ENCODE data around the gene CTAG1B. TPM values are rescaled to one million over a fixed set of nuclear protein-coding genes. Genes with fewer than 3 reads are reported as not detected.
A peak's percentile ranks its signal among the peaks of the same experiment; 100 is the strongest.
"Not testable (repeated sequence)": the region's sequence is repeated elsewhere in the genome, so short reads cannot be mapped to it uniquely, and the experiment has no call there.

CTAG1B gene
- not detected for total RNA-seq

DNA sequence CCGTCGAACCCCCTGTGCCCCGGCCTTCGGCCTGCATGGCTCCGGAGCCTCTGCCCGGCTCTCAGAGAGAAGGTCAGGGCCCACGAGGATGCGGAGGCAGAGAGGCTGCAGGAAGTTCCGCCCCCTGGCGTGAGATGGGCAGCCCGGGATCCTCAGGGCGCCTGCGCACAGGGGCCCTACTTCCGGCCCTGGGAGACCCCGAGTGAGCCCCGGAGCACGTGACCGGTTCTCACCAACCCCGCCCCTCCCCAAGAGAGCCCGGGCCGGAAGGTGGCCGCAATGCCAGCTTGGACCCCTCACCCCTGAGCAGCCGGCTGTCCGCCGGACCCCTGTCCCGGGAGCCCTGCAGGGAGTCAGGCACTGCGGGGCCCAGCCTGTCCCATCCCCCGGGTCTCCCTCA lies at the start of gene CTAG1B:
Gene CTAG1B (minus strand): TSS at position 101 of the 400 bp plus-strand sequence. CDS start 64 bp downstream, at position 37.
- ATAC-seq (replicated peaks in 1 of 2); H3K27me3 Mint-ChIP-seq (ENCODE audit: low read depth): not testable (repeated sequence)

GRCh38 chrX:154661899-154662298 lies 42.8 kb upstream of the CTAG1B start:
- no peaks in the 10 kb centered on the region for H3K4me1 Mint-ChIP-seq (ENCODE audit: low read depth)
- H3K4me3 Mint-ChIP-seq, result no peak overlapping the region
- no peak for DNase-seq
- H3K9me3 Mint-ChIP-seq, result peaks cover 2 to 5% of the 10 kb centered on the region in 2 donors
- H3K27me3 Mint-ChIP-seq (ENCODE audit: low read depth), result no peaks in the 10 kb centered on the region
- H3K36me3 Mint-ChIP-seq (ENCODE audit: insufficient read depth in 2 of 2), result peaks cover 0 to 4% of the 10 kb centered on the region in 2 donors
- no peak for ATAC-seq (replicated peaks in 1 of 2)
- no peak overlapping the region for H3K27ac Mint-ChIP-seq

More for the DNA sequence above, at the start of gene CTAG1B:
- not testable (repeated sequence) for H3K4me1 Mint-ChIP-seq (ENCODE audit: low read depth); H3K27ac Mint-ChIP-seq; H3K9me3 Mint-ChIP-seq; H3K36me3 Mint-ChIP-seq (ENCODE audit: insufficient read depth in 2 of 2); H3K4me3 Mint-ChIP-seq; DNase-seq

DNA sequence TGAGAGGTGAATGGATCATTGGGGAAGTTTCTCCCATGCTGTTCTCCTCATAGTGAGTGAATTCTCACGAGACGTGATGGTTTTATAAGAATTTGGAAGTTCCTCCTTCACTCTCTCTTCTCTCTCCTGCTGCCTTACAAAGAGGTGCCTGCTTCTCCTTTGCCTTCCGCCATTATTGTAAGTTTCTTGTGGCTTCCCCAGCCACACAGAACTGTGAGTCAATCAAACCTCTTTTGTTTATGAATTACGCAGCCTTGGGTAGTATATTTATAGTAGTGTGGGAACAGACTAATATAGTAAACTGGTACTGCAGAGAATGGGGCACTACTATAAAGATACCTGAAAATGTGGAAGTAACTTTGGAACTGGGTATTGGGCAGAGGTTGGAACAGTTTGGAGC lies 42.1 kb upstream of the CTAG1B start:
- H3K4me1 Mint-ChIP-seq (ENCODE audit: low read depth), result no peaks in the 10 kb centered on the region
- H3K27ac Mint-ChIP-seq, result no peak overlapping the region
- ATAC-seq (replicated peaks in 1 of 2), result no peak

DNA sequence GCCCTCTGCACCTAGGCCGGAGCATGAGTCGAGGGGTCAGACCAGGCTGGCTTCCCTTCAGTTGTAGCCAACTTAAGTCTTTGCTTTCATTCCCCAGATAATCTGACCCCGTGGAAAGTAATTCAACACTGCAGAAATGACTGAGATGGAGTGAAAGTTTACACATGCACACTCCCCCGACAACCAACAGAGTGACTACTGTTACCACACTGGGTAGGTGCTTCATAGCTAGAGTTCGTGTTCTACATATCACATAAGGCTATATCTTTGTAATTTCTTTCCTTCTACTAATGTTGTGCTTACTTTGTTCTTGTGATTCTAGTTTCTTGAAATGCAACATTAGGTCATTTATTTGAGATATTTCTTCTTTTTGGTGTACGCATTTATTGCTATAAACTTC lies 41.5 kb upstream of the CTAG1B start:
- Mint-ChIP-seq H3K36me3 (ENCODE audit: insufficient read depth in 2 of 2) (peaks cover 0 to 2% of the 10 kb centered on the region in 2 donors), H3K27ac (no peak overlapping the region), H3K9me3 (peaks cover 2 to 3% of the 10 kb centered on the region in 2 donors), H3K27me3 (ENCODE audit: low read depth) (no peaks in the 10 kb centered on the region), H3K4me1 (ENCODE audit: low read depth) (no peaks in the 10 kb centered on the region), H3K4me3 (no peak overlapping the region)
- ATAC-seq (replicated peaks in 1 of 2) (peak; percentile 77 to 98), DNase-seq (peak in 1 of 2 donors; percentile 3)

More for the DNA sequence above, 42.1 kb upstream of the CTAG1B start:
- Mint-ChIP-seq H3K4me3 (no peak overlapping the region), H3K27me3 (ENCODE audit: low read depth) (no peaks in the 10 kb centered on the region), H3K9me3 (peaks cover 2 to 5% of the 10 kb centered on the region in 2 donors), H3K36me3 (ENCODE audit: insufficient read depth in 2 of 2) (peaks cover 0 to 4% of the 10 kb centered on the region in 2 donors)
- no peak for DNase-seq

- DNase-seq (no peak), ATAC-seq (replicated peaks in 1 of 2) (no peak)
- Mint-ChIP-seq H3K4me3 (no peak overlapping the region), H3K9me3 (peaks cover 2 to 3% of the 10 kb centered on the region in 2 donors), H3K4me1 (ENCODE audit: low read depth) (no peaks in the 10 kb centered on the region), H3K36me3 (ENCODE audit: insufficient read depth in 2 of 2) (peaks cover 0 to 2% of the 10 kb centered on the region in 2 donors), H3K27ac (no peak overlapping the region), H3K27me3 (ENCODE audit: low read depth) (no peaks in the 10 kb centered on the region)
These were observed 39.9 kb upstream of the CTAG1B start for GRCh38 chrX:154658957-154659356.

- Mint-ChIP-seq H3K4me3 (no peak overlapping the region), H3K27me3 (ENCODE audit: low read depth) (no peaks in the 10 kb centered on the region), H3K4me1 (ENCODE audit: low read depth) (no peaks in the 10 kb centered on the region), H3K36me3 (ENCODE audit: insufficient read depth in 2 of 2) (peaks cover 0 to 2% of the 10 kb centered on the region in 2 donors), H3K27ac (no peak overlapping the region), H3K9me3 (peaks cover 0 to 3% of the 10 kb centered on the region in 2 donors)
- no peak for DNase-seq
- ATAC-seq (replicated peaks in 1 of 2), result no peak
These were observed 39.1 kb upstream of the CTAG1B start for GRCh38 chrX:154658187-154658586.

DNA sequence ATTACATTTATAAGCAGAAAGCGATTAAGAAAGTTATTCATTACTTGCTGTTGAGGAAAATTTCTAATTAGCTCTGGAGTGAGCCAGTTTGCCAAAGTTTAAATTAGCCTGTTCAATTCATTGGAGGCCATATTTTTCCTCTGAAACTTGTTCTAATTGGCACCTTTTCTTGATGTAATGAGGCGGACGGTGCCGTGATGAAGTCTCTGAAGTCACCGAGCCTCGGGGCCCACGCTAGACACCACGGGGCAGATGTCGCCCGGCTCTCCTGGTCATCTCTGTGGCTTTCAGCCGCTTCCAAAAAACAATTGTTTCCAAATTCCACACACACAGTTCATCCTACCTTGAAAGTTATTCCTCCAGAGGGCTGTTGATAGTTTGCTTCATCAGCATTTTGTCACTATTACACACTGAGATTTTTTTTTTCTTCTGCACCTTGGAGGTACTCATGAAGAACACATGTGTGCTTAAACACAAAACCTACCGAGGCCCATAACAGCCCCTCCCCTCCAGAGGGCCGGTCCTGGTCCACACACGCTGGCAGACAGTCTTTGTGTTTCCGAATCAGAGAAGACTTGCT lies 38.2 kb upstream of the CTAG1B start:
- DNase-seq (no peak), ATAC-seq (replicated peaks in 1 of 2) (no peak)
- Mint-ChIP-seq H3K27me3 (ENCODE audit: low read depth) (no peaks in the 10 kb centered on the region), H3K9me3 (peaks cover 0 to 3% of the 10 kb centered on the region in 2 donors), H3K27ac (no peak overlapping the region), H3K4me1 (ENCODE audit: low read depth) (no peaks in the 10 kb centered on the region), H3K36me3 (ENCODE audit: insufficient read depth in 2 of 2) (peaks cover 0 to 2% of the 10 kb centered on the region in 2 donors), H3K4me3 (no peak overlapping the region)

- Mint-ChIP-seq H3K4me1 (ENCODE audit: low read depth) (no peaks in the 10 kb centered on the region), H3K36me3 (ENCODE audit: insufficient read depth in 2 of 2) (no peaks in the 10 kb centered on the region), H3K9me3 (no peaks in the 10 kb centered on the region), H3K4me3 (no peak overlapping the region), H3K27ac (no peak overlapping the region), H3K27me3 (ENCODE audit: low read depth) (no peaks in the 10 kb centered on the region)
- DNase-seq (no peak), ATAC-seq (replicated peaks in 1 of 2) (no peak)
These were observed 36.7 kb upstream of the CTAG1B start for GRCh38 chrX:154655786-154656185.

- H3K4me1 Mint-ChIP-seq (ENCODE audit: low read depth), result no peaks in the 10 kb centered on the region
- H3K4me3 Mint-ChIP-seq, result no peak overlapping the region
- no peaks in the 10 kb centered on the region for H3K9me3 Mint-ChIP-seq
- ATAC-seq (replicated peaks in 1 of 2), result no peak
- no peak for DNase-seq
- no peaks in the 10 kb centered on the region for H3K36me3 Mint-ChIP-seq (ENCODE audit: insufficient read depth in 2 of 2)
- H3K27me3 Mint-ChIP-seq (ENCODE audit: low read depth), result no peaks in the 10 kb centered on the region
- H3K27ac Mint-ChIP-seq, result no peak overlapping the region
These were observed 36.3 kb upstream of the CTAG1B start for GRCh38 chrX:154655346-154655745.

DNA sequence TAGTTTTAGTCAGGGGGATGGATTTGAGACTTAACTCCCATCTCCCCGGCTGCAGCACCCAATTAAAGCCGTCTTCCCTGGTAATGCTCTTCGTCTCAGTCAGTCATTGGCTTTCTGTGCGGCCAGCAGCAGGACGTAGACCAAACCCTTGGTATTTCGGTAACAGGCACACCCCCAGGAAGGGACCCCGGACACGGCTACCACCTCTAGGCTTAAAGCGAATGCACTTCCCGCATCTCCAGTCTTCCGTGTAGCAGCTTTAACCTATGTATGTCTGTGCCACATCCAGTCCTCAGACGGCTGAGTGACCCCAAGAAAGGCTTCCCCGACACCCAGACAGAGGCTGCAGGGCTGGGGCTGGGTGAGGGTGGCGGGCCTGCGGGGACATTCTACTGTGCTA lies 35.8 kb upstream of the CTAG1B start:
- no peaks in the 10 kb centered on the region for H3K4me1 Mint-ChIP-seq (ENCODE audit: low read depth)
- H3K9me3 Mint-ChIP-seq, result no peaks in the 10 kb centered on the region
- H3K4me3 Mint-ChIP-seq, result no peak overlapping the region
- no peaks in the 10 kb centered on the region for H3K36me3 Mint-ChIP-seq (ENCODE audit: insufficient read depth in 2 of 2)
- no peak for DNase-seq
- no peaks in the 10 kb centered on the region for H3K27me3 Mint-ChIP-seq (ENCODE audit: low read depth)
- no peak for ATAC-seq (replicated peaks in 1 of 2)
- no peak overlapping the region for H3K27ac Mint-ChIP-seq

DNA sequence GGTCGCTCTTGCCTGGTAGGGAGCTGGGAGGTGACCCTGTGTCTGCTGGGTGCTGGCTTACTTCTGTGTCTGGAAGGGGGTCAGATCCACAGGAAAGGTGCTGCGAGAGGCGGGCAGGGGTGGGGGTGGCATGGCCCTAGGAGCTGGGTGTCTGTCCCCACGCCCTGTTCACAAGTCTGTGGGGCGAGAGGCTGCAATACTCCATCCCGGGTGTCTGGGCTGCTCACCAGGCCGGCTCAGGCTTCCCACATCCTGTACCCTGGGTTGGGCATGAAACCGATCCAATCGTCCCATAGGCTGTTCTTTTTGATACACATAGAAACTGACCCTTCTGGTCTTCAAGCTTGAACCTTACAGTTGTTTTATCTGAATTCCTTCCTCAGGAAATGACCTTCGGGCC lies 35.3 kb upstream of the CTAG1B start:
- DNase-seq, result no peak
- Mint-ChIP-seq H3K4me1 (ENCODE audit: low read depth) (no peaks in the 10 kb centered on the region), H3K27me3 (ENCODE audit: low read depth) (no peaks in the 10 kb centered on the region), H3K4me3 (no peak overlapping the region), H3K27ac (no peak overlapping the region), H3K36me3 (ENCODE audit: insufficient read depth in 2 of 2) (no peaks in the 10 kb centered on the region), H3K9me3 (no peaks in the 10 kb centered on the region)
- no peak for ATAC-seq (replicated peaks in 1 of 2)

- H3K9me3 Mint-ChIP-seq; H3K4me1 Mint-ChIP-seq (ENCODE audit: low read depth); DNase-seq; H3K27me3 Mint-ChIP-seq (ENCODE audit: low read depth); H3K27ac Mint-ChIP-seq; H3K4me3 Mint-ChIP-seq; ATAC-seq (replicated peaks in 1 of 2); H3K36me3 Mint-ChIP-seq (ENCODE audit: insufficient read depth in 2 of 2): not testable (repeated sequence)
These were observed 34.3 kb upstream of the CTAG1B start, which contains the start of gene CTAG2 for GRCh38 chrX:154653413-154653812. Gene CTAG2 (minus strand): TSS chrX:154653579. CDS start chrX:154653515, 64 bp downstream.

DNA sequence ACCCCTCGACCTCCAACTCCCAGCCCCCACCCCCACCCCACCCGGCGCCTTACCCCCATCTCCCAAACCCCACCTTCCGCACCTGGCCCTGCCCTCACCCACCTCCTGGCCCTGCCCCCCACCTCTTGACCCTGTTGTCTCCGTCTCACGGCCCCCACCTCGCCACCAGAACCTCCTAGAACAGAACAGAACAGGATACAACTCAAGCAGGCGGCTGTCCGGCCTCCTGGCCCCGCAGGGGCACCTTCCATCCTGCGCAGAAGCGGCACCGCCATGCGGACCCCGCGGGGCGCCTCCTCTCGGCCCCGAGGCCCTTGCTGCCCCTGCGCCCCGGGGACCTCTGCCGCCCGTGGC lies 33.9 kb upstream of the CTAG1B start:
- Mint-ChIP-seq H3K4me3 (no peak overlapping the region), H3K27me3 (ENCODE audit: low read depth) (no peaks in the 10 kb centered on the region), H3K4me1 (ENCODE audit: low read depth) (no peaks in the 10 kb centered on the region), H3K27ac (no peak overlapping the region), H3K9me3 (no peaks in the 10 kb centered on the region), H3K36me3 (ENCODE audit: insufficient read depth in 2 of 2) (no peaks in the 10 kb centered on the region)
- ATAC-seq (replicated peaks in 1 of 2) (no peak), DNase-seq (no peak)

All from activated T-cell treated with anti-CD3 and anti-CD28 coated beads, Interleukin-2, amount 50 U/mL, for 72 hours (primary cell).